ENCODE results near the gene PRSS27.

DNA sequence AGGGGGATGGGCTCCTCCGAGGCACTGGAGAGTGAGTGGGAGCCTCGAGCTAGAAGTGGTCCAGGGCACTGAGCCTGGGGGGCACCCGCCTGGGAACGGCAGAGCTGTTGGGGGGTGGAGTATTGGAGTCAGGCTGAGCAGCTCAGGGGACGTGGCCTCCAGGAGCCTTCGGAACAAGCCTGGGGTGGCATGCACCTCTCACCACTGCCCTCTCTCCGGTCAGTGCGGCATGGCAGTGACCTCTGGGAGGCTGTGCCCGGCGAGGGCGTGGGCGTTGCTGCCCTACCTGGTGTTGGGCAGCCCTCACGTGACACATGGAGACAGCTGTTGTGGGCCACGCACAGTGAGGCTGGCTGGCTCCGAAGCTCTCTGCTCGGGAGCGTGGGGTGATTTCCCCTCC is 13.9 kb downstream of the PRSS27 start:
- TF ChIP-seq POLR2A (IDR thresholded peaks at IDR 0.05), result no peak
- no peak for TF ChIP-seq CTCF (IDR thresholded peaks at IDR 0.05)
